Left lung (tissue), 10 donors: Measurements from ENCODE around the gene MARK3. TPM values are rescaled to one million over a fixed set of nuclear protein-coding genes. Genes with fewer than 3 reads are reported as not detected.

Source experiments
- ATAC-seq: fragments of 200-7000 bp; cut with Tn5 transposase; one replicate; pipeline ENCODE4 v1.9.1; 2020; ENCODE audit warnings: moderate library complexity
- DNase-seq, 4 donors: peaks; one replicate each; pipeline ENCODE4 v3.0.0-alpha.2; 2013 to 2020
- H3K27ac ChIP-seq, 2 donors: fragments of 200-600 bp; sonication (generic) in 1 of 2; one replicate each; pipeline versions ENCODE4 v1.5.0 to v1.8.0; 2020 to 2021
- H3K27me3 ChIP-seq, 2 donors: fragments of 200-600 bp; sonication (generic) in 1 of 2; one replicate each; pipeline versions ENCODE4 v1.5.0 to v1.8.0; 2020 to 2021
- H3K36me3 ChIP-seq, 2 donors: fragments of 200-600 bp; sonication (generic) in 1 of 2; one replicate each; pipeline versions ENCODE4 v1.5.0 to v1.8.0; 2020 to 2021
- H3K4me1 ChIP-seq, 2 donors: fragments of 200-600 bp; one replicate each; pipeline ENCODE4 v1.8.0; 2021
- H3K4me3 ChIP-seq, 2 donors: fragments of 200-600 bp; sonication (generic) in 1 of 2; one replicate each; pipeline versions ENCODE4 v1.5.0 to v1.8.0; 2020 to 2021; ENCODE audit warnings: mild to moderate bottlenecking in 1 of 2
- H3K9me3 ChIP-seq, 2 donors: fragments of 200-600 bp; sonication (generic) in 1 of 2; one replicate each; pipeline versions ENCODE4 v1.5.0 to v1.8.0; 2020 to 2021
- CTCF ChIP-seq, 2 donors: fragments of 200-600 bp; sonication (generic) in 1 of 2; IDR thresholded peaks; one replicate each; pipeline versions ENCODE4 v1.5.0 to v1.8.0; 2021; ENCODE audit warnings: antibody characterized with exemption in 2 of 2
- intact Hi-C, 2 donors: fragments of 100-400 bp; cut with DNase I; formaldehyde crosslinking; loops; one replicate each; pipeline versions ENCODE4 v1.11.2 to v1.14.2; 2022
- polyA plus RNA-seq, 6 donors: library from polyadenylated mRNA; unstranded; fragments of 120-200 nt; gene quantifications; one replicate each; pipeline ENCODE4 v1.2.1, GENCODE V29; 2013; ENCODE audit not compliant: insufficient read length in 6 of 6
- total RNA-seq, 2 donors: library from RNA; stranded (reverse); fragmentation: NEBNext Ultra II Directional; extraction: Animal tissue kit (Norgen Biotek cat#: 25700); gene quantifications; one replicate each; pipeline ENCODE4 v1.2.1, GENCODE V29; 2021
- donor health status: DM: no; HTN: yes; CAD: no.
- donor health status: DM: no; HTN: no; CAD: no.

The MARK3 gene
- total and polyA plus RNA-seq, 8 donors, result 78.8 to 135 (median 122) TPM

- H3K27ac ChIP-seq, result no peak overlapping the region
- no peaks in the 10 kb centered on the region for H3K27me3 ChIP-seq
- intact Hi-C loops, result no loop called here
- peaks cover 4 to 85% of the 10 kb centered on the region in 2 donors for H3K36me3 ChIP-seq
- no peak for TF ChIP-seq CTCF (IDR thresholded peaks at IDR 0.05)
- ATAC-seq (no peak), DNase-seq (no peak)
- no peak overlapping the region for H3K4me3 ChIP-seq
- H3K9me3 ChIP-seq, result no peaks in the 10 kb centered on the region
- H3K4me1 ChIP-seq, result no peaks in the 10 kb centered on the region
Measured at GRCh38 chr14:103463851-103464250, 78.6 kb downstream of the MARK3 start.

GRCh38 chr14:103472939-103473338, 87.7 kb downstream of the MARK3 start:
- Histone ChIP-seq H3K4me1 (no peaks in the 10 kb centered on the region), H3K4me3 (no peak overlapping the region), H3K27ac (no peak overlapping the region), H3K27me3 (no peaks in the 10 kb centered on the region), H3K36me3 (peaks cover 0 to 99% of the 10 kb centered on the region in 2 donors), H3K9me3 (no peaks in the 10 kb centered on the region)
- no peak for DNase-seq
- no peak for ATAC-seq
- TF ChIP-seq CTCF (IDR thresholded peaks at IDR 0.05), result no peak
- intact Hi-C loops, result no loop called here

- Histone ChIP-seq H3K27ac (no peak overlapping the region), H3K9me3 (no peaks in the 10 kb centered on the region), H3K4me3 (no peak overlapping the region), H3K36me3 (peaks cover 0 to 99% of the 10 kb centered on the region in 2 donors), H3K4me1 (no peaks in the 10 kb centered on the region), H3K27me3 (no peaks in the 10 kb centered on the region)
- intact Hi-C loops, result no loop called here
- ATAC-seq (no peak), DNase-seq (no peak)
- TF ChIP-seq CTCF (IDR thresholded peaks at IDR 0.05), result no peak
Measured at GRCh38 chr14:103474893-103475292, 89.7 kb downstream of the MARK3 start.

- Histone ChIP-seq H3K27me3 (no peaks in the 10 kb centered on the region), H3K4me1 (peaks cover 0 to 10% of the 10 kb centered on the region in 2 donors), H3K27ac (no peak overlapping the region), H3K4me3 (no peak overlapping the region), H3K36me3 (peaks cover 0 to 98% of the 10 kb centered on the region in 2 donors), H3K9me3 (no peaks in the 10 kb centered on the region)
- ATAC-seq (no peak), DNase-seq (no peak)
- intact Hi-C loops, result no loop called here
- TF ChIP-seq CTCF (IDR thresholded peaks at IDR 0.05), result no peak
Measured at GRCh38 chr14:103476065-103476464, 90.8 kb downstream of the MARK3 start.

- H3K4me1 ChIP-seq, result peaks cover 0 to 10% of the 10 kb centered on the region in 2 donors
- DNase-seq (no peak), ATAC-seq (no peak)
- H3K9me3 ChIP-seq, result no peaks in the 10 kb centered on the region
- intact Hi-C loops, result no loop called here
- no peak overlapping the region for H3K4me3 ChIP-seq
- H3K36me3 ChIP-seq, result peaks cover 0 to 98% of the 10 kb centered on the region in 2 donors
- no peak for TF ChIP-seq CTCF (IDR thresholded peaks at IDR 0.05)
- H3K27ac ChIP-seq, result no peak overlapping the region
- no peaks in the 10 kb centered on the region for H3K27me3 ChIP-seq
Measured at GRCh38 chr14:103476631-103477030, 91.4 kb downstream of the MARK3 start.
